GM21526 (cell line): ENCODE measurements around the gene LYPD6B.

Experiments used
- ATAC-seq: cut with Tn5 transposase; IDR thresholded peaks from one replicate; pipeline ENCODE4 v1.9.1; 2021; ENCODE audit warnings: moderate library complexity; ENCODE audit not compliant: unreplicated experiment, low FRiP score

LYPD6B gene

DNA sequence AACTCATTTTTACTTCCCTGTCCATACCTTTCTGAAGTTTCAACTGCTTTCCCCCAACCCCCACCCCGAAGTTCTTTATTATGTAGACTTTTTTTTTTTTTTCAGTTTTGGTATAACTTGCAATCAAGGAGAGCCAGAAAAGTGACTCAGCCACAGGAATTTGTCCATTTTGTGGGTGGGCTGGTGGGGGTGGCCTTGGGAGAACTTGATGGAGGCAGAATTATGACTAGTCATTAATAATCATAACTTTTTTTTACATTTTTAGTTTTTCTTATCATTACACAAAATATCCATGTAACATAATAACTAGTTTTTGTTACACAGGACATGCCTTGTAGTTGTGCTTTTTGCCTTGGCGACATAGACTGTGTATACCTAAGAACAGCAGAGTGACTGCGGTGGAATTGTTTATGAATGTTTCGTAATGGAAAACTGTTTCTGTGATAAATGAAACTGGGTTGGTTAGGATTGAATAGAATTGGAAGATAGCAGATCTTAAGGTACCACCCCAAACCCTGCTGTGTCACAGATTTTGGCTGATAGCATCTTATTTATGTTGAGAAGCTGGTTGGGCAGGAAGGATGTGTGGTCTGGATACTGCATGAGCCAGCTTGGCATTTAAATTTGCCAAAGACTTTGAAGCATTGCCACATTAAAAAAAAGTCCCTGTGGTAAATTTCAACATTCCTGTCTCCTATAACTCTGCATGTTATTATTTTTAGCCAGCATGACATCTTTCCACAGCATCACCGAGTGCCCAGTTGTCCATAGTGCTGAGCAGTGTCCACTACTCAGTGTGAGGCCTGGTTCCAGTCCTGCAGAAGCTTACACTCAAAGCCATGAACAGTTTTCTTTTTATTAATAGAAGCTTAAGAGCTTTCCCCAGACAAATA lies 30.7 kb downstream of the LYPD6B start:
- ATAC-seq: no peak

DNA sequence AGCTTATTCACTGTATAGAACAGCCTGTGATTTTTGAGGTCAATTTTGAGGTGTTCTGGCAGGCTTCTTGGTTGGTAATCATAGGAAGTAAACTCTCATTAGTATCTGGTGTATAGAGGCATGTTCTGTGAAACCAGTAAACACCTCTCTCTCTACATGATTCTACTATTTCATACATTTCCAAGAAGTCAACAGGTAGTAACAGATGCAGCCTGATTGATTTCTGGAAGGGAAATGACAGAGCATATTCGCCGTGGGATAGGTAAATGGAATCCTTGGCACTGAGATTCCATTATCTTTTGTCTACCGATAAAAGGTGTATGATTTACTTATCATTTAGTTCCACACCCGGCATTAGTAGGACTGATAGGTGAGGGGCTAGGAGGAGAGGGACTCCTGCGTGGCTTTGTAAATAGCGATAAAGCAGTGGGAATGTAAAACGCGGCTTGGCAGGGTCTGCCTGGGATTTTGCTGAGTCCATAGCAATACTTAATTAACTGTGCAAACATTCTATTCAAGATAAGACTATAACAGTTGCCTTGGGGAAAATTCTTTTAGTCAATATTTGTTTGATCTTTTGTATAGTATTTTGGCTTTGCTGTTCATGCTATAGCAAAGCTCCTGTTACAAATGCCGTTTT lies 32.3 kb downstream of the LYPD6B start:
- ATAC-seq: no peak

DNA sequence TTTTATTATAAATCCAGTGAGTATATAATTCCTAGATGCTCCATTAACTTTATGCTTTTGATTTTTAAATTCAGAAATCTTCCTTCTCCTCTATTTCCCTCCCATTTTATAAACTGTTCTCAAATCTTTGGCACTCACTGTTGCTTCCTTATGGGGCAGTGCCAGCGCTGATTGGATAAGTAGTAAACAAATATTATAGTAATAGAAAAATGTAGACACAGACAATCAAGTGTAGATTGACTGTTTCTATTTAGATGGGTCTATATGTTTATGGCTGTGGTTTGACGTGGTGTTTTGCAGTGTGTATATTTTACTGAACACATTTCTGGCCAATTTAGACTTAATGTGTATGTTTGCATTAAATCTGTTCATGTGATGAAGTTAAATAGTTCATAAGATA lies 36.6 kb downstream of the LYPD6B start:
- no peak for ATAC-seq

DNA sequence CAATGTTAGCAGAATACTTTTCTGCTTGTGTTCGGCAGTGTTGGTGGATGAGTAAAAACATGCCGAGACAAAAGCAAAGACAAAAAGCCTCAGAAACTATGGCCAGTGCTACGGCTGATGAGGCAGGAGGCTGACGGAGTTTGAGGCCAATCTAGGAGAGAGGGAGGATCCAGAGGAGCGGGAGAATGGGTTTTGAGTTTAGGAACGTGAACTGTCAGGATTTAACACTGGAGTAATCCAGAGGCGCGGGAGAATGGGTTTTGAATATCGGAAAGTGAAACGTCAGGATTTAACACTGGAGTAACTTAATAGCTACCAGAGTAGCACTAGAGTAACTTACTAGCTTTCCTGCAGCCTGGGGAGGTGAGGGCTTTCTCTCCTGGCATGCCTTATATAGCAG lies 37.4 kb downstream of the LYPD6B start:
- no peak for ATAC-seq

DNA sequence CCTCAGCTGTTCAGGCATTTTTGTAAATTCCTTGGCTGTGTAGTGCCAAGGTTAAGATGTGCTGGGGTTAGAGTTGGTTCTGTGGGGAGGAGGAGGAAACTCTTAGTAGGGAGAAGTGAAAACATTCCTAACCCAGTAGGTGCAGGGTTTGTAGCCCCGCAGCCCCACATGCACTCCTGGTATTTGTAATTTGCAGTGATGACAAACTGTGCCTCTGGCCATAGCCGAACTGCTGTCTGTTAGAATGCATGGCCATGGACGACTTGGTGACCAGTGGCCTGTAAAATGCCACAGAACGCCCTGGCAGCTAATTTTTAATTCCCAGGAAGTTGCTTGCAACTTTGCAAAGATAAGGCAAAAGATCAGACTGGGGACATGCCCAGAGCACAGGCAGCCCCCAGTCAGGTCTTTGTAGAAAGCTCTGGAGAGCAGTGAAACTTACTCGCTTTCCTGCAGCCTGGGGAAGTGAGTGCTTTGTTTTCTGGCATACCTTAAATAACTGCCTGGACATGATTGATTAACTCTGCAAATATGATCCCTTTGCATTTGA lies 38.4 kb downstream of the LYPD6B start:
- no peak for ATAC-seq

DNA sequence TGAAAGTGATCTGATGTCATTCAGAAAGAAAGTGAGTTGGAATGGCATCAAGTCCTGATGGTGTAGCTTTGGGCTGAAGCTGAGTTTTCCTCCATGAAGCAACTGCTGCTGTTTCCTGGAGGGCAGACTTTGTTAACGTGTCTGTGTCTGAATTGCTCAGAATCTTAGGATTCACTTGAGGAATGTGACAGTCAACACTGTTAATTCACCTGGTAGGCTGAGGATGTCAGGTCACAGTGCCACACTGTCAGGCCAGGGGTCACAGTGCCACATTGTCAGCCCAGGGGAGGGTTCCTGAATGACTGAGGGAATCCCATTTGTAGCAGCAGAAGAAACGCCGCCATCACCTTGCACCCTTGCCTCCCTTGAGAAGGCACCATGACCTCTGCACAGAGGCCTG lies 39.4 kb downstream of the LYPD6B start:
- no peak for ATAC-seq

DNA sequence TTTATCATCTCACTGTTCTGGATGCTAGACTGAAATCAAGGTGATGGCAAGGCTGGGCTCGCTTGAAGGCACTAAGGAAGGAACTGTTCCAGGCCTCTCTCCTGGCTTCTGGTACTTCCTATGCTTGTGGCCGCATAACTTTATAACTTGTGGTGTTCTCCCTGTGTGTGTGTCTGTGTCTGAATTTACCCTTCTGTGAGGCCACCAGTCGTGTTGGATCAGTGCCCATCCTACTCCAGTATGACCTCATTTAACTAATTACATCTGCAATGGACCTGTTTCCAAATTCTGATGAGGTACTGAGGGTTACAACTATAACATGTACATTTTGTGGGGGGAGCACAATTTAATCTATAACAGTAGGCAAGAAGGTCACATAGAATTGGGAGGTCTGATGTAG lies 41.6 kb downstream of the LYPD6B start:
- ATAC-seq: no peak

DNA sequence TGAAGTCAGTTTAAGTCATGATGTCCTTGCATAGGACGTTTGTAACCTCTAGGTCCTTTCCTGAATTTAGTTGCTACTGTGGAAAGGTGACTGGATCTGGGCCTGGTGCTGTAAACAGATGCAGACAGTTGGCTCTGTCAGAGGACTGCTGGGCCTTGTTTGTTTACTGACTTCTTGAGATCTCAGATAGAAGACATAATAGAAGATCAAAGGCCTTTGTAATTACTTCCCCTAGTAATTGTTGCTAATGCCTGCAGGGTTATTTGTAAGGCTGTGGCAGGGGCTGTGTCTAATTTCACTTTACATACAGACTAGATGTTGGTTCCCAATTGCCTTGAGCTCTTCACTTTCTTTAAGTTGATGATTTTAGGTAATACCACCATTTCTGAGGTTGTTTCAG lies 42.5 kb downstream of the LYPD6B start:
- no peak for ATAC-seq

DNA sequence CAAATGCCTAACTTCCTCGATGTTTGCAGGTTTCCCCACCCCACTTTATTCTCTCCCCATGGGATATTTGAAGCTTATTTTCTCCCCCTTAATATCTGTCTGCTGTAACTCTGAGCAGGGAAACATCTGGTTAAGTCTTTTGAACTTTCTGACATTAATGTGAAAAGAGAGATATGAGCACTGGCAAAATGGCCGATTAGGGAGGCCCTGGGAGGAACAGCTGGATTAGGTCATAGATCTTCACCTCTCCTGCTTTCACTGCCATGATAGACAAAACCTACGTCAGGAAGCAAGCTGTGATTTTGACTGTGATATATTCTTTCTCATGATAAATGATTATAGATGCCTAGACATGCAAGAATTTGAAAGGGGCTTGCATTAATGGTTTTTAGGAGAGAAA lies 43.6 kb downstream of the LYPD6B start:
- ATAC-seq: no peak

DNA sequence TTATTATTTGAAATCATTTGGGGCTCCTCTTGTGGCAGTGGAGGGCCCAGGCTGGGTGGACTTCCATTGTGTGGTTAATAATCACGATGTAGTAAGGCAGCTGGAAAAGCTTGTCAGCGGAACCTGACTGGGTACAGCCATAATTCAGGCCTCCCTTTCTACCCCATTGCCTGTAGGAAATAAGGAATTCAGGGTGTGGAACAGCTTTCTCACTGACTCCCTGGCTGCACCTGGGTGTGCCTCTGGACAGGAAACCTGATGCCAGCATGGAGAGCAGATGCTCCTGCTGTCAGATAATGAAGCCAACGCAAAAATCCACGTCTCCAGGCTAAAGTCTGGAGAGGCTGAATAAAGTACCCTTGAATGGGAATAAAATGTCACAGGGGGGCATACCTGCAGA lies 44.2 kb downstream of the LYPD6B start:
- no peak for ATAC-seq

DNA sequence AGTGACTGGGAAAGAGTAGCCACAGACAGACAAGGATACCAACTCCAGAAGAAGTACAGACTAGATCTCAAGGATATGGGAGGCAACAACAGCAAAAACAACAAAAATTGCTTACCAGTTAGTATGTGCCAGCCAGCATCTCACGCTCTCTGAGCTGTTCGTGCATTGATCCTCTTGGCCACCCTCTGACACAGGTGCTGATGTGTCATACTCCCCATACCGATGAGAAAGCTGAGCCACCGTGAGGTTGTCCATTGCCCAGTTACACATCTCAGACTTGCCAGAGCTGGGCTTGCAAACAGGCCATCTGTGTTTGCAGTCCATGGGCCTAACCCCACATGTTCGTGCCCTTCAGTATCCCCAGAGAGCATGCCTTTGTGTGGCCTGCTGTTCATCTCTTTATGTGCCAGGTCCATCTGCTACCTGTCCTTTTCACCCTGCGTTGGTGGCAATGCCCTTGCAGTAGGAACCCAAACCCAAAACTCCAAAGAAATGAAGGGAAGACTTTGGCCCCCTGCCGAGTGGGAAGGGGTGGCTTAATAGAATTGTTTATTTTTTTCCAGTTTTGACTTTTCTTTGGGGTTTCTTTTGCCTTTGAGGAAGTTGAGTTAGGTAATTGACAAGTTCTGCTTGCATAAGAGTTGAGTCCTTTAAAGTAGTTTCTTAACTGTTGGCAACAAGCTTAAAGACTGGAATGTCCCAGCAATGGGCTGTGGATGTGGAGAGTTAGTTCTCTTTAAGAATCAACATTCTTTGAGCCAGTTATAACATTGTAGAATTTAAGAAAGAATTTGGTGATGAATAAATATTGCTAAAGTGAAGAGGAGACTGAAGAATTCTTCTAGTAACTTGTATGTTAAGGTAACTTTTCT lies 46.7 kb downstream of the LYPD6B start:
- ATAC-seq: no peak

DNA sequence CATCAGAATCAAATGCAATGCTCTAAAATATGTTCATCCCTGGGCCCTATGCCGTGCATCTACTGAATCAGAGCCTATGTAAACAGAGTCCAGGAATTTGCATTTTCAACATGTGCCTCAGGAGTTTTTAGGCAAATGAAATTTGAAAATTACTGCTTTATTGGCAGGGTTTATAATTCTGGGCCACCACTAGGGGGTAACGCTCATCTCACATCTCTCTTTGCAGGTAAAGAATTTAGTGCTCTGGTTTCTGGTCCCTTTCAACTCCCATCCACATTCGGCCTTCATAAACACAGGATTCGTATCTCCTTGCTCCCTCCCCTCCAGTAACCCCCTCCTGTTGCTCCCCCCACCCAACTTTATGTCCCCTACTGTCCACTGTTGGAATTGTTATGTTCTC lies 49.3 kb downstream of the LYPD6B start:
- no peak for ATAC-seq

DNA sequence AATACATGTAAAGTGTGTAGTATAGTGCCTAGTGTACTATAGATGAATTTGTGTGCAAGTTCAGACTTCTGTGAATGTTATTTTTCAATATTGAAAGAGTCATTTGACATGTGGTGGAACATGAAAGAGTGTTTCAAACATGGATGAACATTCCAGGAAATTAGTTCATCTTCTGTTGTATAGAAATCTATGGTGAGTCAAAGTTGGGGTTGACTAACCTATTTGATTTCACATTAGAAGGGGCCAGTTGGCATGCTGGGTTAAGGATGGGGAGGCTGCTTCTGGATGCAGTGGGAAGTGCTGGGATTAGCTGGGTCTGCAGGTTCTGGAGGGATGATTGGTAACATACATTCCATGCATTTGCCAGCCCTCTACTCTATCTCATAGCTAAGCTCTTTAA lies 50.6 kb downstream of the LYPD6B start:
- ATAC-seq: no peak

DNA sequence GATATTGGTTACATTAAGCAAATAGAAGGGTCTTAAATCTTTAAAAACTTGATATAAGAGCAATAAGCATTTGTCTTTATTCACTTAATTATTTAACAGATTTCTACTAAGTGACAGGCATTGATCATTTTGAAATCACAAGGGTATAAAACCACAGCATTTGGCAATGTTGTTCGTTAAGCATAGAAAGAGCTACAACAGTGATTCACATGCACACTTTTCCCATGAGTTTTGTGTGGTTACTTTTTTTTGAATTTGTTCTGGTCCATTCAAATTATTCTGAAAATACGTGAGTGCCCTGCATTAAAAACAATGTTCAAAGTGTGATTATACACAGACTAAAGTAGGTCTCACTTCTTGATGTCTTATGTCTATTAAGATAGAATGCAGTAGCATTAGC lies 52.2 kb downstream of the LYPD6B start:
- no peak for ATAC-seq

DNA sequence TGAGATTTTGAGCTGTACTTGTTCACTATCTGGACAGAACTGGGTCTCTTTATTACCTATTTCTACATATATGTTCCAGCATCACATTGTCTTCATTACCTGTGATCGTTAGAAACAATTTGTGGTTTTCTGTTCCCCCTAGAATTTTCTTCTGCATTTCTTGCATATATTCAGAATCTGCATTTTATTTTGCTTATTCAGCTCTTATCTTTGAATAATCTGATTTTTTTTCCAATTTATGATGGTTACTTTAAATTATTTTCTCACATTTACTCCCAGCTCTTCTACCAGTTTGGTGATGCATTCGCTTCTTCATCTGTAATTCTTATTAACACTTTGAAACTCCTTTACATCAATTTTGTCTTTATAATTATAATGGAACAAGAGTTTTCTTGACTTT lies 55.1 kb downstream of the LYPD6B start:
- no peak for ATAC-seq

DNA sequence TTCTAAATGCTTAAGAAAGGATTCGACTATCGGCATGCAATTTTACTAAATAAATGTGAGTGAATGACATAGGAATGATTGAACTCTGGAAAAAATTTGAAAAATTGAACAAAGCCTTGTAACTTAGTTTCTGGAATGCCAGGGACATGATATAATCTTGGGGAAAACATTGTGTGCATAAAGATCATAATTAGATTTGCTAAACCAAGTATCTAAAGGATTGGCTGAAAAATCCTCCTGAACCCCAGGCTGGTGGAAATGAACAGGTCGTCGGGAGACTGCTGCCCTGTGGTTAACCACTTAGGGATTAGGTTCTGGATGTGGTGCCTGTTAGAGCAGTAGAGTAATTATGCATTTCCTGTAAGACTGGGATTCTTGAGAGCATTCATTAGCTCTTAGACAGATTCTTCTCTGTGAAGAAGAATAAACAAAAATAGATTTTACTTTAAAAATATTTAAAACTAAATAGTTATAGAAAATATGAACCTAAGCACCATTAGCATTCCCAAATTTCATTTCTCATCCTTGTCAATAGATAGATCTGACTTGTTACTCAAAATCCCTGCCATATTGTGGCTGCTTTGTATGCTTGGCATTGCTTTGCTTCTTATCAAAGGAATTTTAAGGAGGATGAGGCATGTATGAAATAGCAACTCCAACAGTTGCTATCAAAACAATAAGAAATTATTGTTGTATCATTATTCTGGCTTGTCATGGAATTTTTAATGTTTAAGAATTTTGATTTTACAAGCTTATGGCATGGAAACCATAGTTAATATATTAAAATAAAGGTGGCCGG lies 55.9 kb downstream of the LYPD6B start:
- ATAC-seq: no peak

DNA sequence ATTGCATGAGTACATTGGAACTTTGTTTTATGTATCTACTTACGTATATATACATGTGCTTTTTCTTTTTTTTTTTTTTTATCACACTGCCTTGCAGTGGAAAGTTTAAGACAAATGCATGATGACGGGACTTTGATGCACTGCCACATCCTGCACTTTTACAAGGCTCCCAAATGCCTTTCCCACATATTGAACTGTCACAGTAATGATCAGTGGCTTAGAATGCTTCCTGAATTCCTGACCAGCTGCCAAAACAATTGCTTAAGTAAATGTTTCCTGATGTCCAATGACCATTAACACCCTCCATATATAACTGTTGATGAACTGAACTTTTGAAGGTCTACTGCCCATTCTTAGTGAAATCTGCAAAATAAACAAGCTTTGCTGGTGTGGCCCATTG lies 60.2 kb downstream of the LYPD6B start:
- no peak for ATAC-seq

DNA sequence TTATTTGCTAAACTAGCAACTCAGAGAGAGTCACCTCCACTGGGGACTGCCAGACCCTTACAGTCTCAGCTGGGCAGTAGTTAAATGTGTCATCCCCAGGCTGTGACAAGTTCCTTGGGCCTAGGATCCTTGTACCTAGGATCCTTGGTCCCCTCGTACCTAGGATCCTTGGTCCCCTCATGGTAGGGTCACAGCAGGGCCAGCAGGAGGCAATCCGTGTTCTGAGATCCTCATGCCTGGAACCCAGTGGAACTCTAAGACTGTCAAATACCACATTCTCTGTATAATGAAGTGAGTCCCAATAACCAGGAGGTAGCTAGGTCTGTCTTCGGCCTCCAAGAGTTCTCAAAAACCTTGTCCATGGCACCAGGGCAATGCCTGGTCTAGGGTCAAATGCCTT lies 60.8 kb downstream of the LYPD6B start:
- ATAC-seq: no peak

DNA sequence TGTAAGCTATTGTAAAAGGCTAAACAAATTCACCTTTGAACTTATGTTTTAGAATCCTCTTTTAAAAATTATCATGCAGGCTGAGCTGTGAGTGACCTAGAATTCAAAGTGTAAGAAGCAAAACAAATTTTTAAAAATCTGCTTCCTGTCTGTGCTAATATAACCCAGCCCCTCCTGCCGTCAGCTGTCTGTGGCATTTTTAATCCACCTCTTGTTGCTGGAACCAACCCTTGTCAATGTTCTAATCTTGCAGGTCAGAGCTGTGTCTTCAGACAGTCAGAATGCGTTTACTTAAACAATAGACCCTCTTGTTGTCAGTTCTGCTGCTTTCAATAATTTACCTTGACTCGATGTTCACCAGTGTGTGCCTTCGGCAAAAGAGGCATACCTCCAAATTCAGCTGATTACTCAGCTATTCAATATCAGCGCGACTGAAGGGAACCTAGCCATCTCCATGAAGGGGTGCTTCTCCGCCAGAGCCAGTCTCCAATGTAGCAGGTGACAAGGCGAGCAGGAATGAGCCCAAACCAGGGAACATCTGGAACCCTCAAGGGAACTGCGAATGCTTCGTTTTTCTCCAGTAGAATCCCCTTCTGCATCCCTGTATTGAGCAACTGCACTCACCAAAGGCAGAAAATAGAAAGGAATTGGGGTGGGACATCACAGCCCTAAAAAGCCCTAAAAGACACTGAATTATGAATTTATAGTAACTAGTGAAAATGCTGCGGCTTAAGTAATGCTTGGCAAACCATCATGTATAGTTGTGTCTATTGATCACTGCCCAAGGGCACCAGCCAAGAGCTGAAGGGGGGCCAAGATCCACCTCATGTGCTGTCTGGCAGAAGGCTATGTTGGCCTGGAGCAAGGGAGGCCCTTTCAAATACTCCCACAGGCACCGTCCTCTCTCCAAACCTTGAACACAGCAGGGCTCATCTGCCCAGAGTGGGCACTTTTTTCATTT lies 62.5 kb downstream of the LYPD6B start:
- ATAC-seq: no peak
